Measurements from ENCODE around the gene GATAD2A.

The GATAD2A gene

GRCh38 chr19:19513682-19514081 is 108.2 kb downstream of the GATAD2A start:
- DNase-seq (ENCODE audit: low spot score): no peak

- DNase-seq (ENCODE audit: low spot score): peak; percentile 65
Measured at GRCh38 chr19:19514215-19514657, 108.8 kb downstream of the GATAD2A start.

- no peak for DNase-seq (ENCODE audit: low spot score)
Measured at GRCh38 chr19:19514881-19515641, 109.6 kb downstream of the GATAD2A start, which contains the start of gene TSSK6. Gene TSSK6, minus strand, starts transcription at chr19:19515548. Its CDS starts 121 bp downstream, at chr19:19515427.

- peak; percentile 94 for DNase-seq (ENCODE audit: low spot score)
Measured at GRCh38 chr19:19515642-19516519, 110.4 kb downstream of the GATAD2A start, which contains the start of gene NDUFA13. Gene NDUFA13, plus strand, starts transcription at chr19:19516225. Its CDS starts 14 bp downstream, at chr19:19516239.

GRCh38 chr19:19517235-19517619 is 111.8 kb downstream of the GATAD2A start:
- DNase-seq (ENCODE audit: low spot score): no peak

- no peak for DNase-seq (ENCODE audit: low spot score)
Measured at GRCh38 chr19:19520989-19521388, 115.5 kb downstream of the GATAD2A start.

GRCh38 chr19:19523177-19523576 is 117.7 kb downstream of the GATAD2A start:
- DNase-seq (ENCODE audit: low spot score): no peak

- no peak for DNase-seq (ENCODE audit: low spot score)
Measured at GRCh38 chr19:19524053-19524452, 118.6 kb downstream of the GATAD2A start.

- no peak for DNase-seq (ENCODE audit: low spot score)
Measured at GRCh38 chr19:19525611-19526380, 120.3 kb downstream of the GATAD2A start.

- peak; percentile 37 for DNase-seq (ENCODE audit: low spot score)
Measured at GRCh38 chr19:19526581-19527370, 121.3 kb downstream of the GATAD2A start.

GRCh38 chr19:19527371-19527656 is 121.8 kb downstream of the GATAD2A start:
- DNase-seq (ENCODE audit: low spot score): no peak

- DNase-seq (ENCODE audit: low spot score): peak; percentile 35
Measured at GRCh38 chr19:19527674-19528625, 122.5 kb downstream of the GATAD2A start.

- peak; percentile 84 for DNase-seq (ENCODE audit: low spot score)
Measured at GRCh38 chr19:19528721-19529490, 123.4 kb downstream of the GATAD2A start, which contains the start of gene YJEFN3. Gene YJEFN3, plus strand, starts transcription at chr19:19528911. Its CDS starts 22 bp downstream, at chr19:19528933.

GRCh38 chr19:19529783-19530422 is 124.4 kb downstream of the GATAD2A start:
- peak; percentile 32 for DNase-seq (ENCODE audit: low spot score)

- DNase-seq (ENCODE audit: low spot score): peak; percentile 81
Measured at GRCh38 chr19:19530423-19530804, 124.9 kb downstream of the GATAD2A start.

GRCh38 chr19:19530889-19531288 is 125.4 kb downstream of the GATAD2A start:
- DNase-seq (ENCODE audit: low spot score): peak; percentile 37

- DNase-seq (ENCODE audit: low spot score): peak; percentile 98
Measured at GRCh38 chr19:19531951-19532805, 126.7 kb downstream of the GATAD2A start.

Measured in hepatic stellate cell (primary cell).